IMR-90 (cell line): ENCODE data around the gene CST2.

Experiments
- BHLHE40 ChIP-seq: fragments of 150-350 bp; IDR thresholded peaks from 2 replicates; pipeline ENCODE4 v1.6.1; 2016; ENCODE audit warnings: mild to moderate bottlenecking, low read depth, low read length
- CEBPB ChIP-seq: IDR thresholded peaks from 2 replicates; pipeline ENCODE4 v1.6.1; 2012; ENCODE audit warnings: low read depth, low read length, improper control_type of control experiment
- CHD1 ChIP-seq: IDR thresholded peaks from 2 replicates; pipeline ENCODE4 v1.6.1; 2012; ENCODE audit warnings: low read depth, low read length, improper control_type of control experiment
- FOS ChIP-seq: fragments of 150-350 bp; IDR thresholded peaks from 2 replicates; pipeline ENCODE4 v1.6.1; 2016; ENCODE audit warnings: low read depth, low read length
- MAFK ChIP-seq: IDR thresholded peaks from 2 replicates; pipeline ENCODE4 v1.6.1; 2012; ENCODE audit warnings: low read depth, low read length, improper control_type of control experiment
- MXI1 ChIP-seq: IDR thresholded peaks from 2 replicates; pipeline ENCODE4 v1.6.1; 2012; ENCODE audit warnings: low read depth, mild to moderate bottlenecking, low read length, moderate library complexity, borderline replicate concordance
- POLR2A ChIP-seq: IDR thresholded peaks from 2 replicates; pipeline ENCODE4 v1.6.1; 2012; ENCODE audit warnings: mild to moderate bottlenecking, low read depth, low read length
- RAD21 ChIP-seq: IDR thresholded peaks from 2 replicates; pipeline ENCODE4 v1.6.1; 2012; ENCODE audit warnings: low read length, improper control_type of control experiment
- RCOR1 ChIP-seq: IDR thresholded peaks from 2 replicates; pipeline ENCODE4 v1.6.1; 2012; ENCODE audit warnings: mild to moderate bottlenecking, low read length, improper control_type of control experiment; ENCODE audit not compliant: insufficient replicate concordance
- RFX5 ChIP-seq: IDR thresholded peaks from 2 replicates; pipeline ENCODE4 v1.8.0; 2012; ENCODE audit warnings: low read depth, mild to moderate bottlenecking, low read length, moderate library complexity
- SMC3 ChIP-seq: fragments of 150-350 bp; IDR thresholded peaks from 2 replicates; pipeline ENCODE4 v1.6.1; 2016; ENCODE audit warnings: low read depth, mild to moderate bottlenecking, antibody characterized with exemption, low read length, moderate library complexity
- TF ChIP-seq, protein P1 (sequence below): conservative IDR thresholded peaks from 2 replicates; pipeline ENCODE4 v1.5.1; 2012; ENCODE audit warnings: mild to moderate bottlenecking, low read depth, low read length, improper control_type of control experiment
- TF ChIP-seq, protein P2 (sequence below): fragments of 150-350 bp; IDR thresholded peaks from 2 replicates; pipeline ENCODE4 v1.6.1; 2017; ENCODE audit warnings: mild to moderate bottlenecking, antibody characterized with exemption, low read length, low read depth

DNA sequence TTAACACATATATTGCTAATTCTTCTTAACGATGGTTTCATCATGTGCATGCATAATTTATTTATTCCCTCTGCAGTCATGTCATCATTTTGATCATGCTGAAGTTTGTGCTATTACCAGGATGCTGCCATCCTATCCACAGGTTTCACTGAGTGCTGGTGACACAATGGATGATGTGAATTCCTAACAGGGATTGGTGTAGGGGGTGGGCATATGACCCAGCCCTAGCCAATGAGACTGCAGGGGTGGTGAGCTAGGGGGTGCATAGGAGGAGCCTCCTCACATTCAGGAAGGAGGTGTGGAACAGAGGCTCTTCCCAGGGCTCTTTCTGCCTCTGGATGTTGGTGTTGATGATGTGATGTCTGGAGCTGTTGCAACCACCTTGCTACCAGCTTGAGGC lies 45.5 kb upstream of the CST2 start:
- TF ChIP-seq, protein P1, sequence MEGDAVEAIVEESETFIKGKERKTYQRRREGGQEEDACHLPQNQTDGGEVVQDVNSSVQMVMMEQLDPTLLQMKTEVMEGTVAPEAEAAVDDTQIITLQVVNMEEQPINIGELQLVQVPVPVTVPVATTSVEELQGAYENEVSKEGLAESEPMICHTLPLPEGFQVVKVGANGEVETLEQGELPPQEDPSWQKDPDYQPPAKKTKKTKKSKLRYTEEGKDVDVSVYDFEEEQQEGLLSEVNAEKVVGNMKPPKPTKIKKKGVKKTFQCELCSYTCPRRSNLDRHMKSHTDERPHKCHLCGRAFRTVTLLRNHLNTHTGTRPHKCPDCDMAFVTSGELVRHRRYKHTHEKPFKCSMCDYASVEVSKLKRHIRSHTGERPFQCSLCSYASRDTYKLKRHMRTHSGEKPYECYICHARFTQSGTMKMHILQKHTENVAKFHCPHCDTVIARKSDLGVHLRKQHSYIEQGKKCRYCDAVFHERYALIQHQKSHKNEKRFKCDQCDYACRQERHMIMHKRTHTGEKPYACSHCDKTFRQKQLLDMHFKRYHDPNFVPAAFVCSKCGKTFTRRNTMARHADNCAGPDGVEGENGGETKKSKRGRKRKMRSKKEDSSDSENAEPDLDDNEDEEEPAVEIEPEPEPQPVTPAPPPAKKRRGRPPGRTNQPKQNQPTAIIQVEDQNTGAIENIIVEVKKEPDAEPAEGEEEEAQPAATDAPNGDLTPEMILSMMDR: no peak
- TF ChIP-seq FOS: no peak
- no peak for TF ChIP-seq MAFK
- no peak for TF ChIP-seq RCOR1
- TF ChIP-seq RFX5: no peak
- no peak for TF ChIP-seq POLR2A
- no peak for TF ChIP-seq SMC3
- TF ChIP-seq, protein P2, sequence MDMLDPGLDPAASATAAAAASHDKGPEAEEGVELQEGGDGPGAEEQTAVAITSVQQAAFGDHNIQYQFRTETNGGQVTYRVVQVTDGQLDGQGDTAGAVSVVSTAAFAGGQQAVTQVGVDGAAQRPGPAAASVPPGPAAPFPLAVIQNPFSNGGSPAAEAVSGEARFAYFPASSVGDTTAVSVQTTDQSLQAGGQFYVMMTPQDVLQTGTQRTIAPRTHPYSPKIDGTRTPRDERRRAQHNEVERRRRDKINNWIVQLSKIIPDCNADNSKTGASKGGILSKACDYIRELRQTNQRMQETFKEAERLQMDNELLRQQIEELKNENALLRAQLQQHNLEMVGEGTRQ: no peak
- no peak for TF ChIP-seq RAD21
- no peak for TF ChIP-seq MXI1
- TF ChIP-seq CEBPB: no peak
- TF ChIP-seq CHD1: no peak
- TF ChIP-seq BHLHE40: no peak
